Midbrain (tissue), 1 donor: ENCODE measurements around the gene LEO1.

Source experiments
- DNase-seq: peaks from one replicate; lab custom pipeline; 2025; lab: John Stamatoyannopoulos, UW

The LEO1 gene

GRCh38 chr15:51971375-51972133, at the start of gene LEO1:
TSS of gene LEO1 (minus strand) at chr15:51971778. CDS start at chr15:51971745, 33 bp downstream.
- peak; percentile 95 for DNase-seq

GRCh38 chr15:52021128-52021671, 49.6 kb upstream of the LEO1 start:
- DNase-seq, result no peak

- DNase-seq, result peak; percentile 46
Observed at GRCh38 chr15:52020221-52021085, 48.9 kb upstream of the LEO1 start.

GRCh38 chr15:52019394-52020220, 48.0 kb upstream of the LEO1 start:
- DNase-seq, result peak; percentile 89

- peak; percentile 94 for DNase-seq
Observed at GRCh38 chr15:52018693-52019393, 47.3 kb upstream of the LEO1 start, which contains the start of gene MAPK6. TSS of gene MAPK6 (plus strand) at chr15:52019219. CDS start at chr15:52046461, 27,242 bp downstream.

- no peak for DNase-seq
Observed at GRCh38 chr15:52018244-52018643, 46.7 kb upstream of the LEO1 start.

- DNase-seq, result no peak
Observed at GRCh38 chr15:52016316-52016715, 44.7 kb upstream of the LEO1 start.

- DNase-seq, result no peak
Observed at GRCh38 chr15:52014616-52015015, 43.0 kb upstream of the LEO1 start.

- DNase-seq, result no peak
Observed at GRCh38 chr15:52013151-52013791, 41.7 kb upstream of the LEO1 start.

GRCh38 chr15:52012210-52012609, 40.6 kb upstream of the LEO1 start:
- DNase-seq, result no peak

GRCh38 chr15:52011711-52012144, 40.1 kb upstream of the LEO1 start:
- peak; percentile 58 for DNase-seq

- DNase-seq, result no peak
Observed at GRCh38 chr15:52010633-52011595, 39.3 kb upstream of the LEO1 start.

- DNase-seq, result no peak
Observed at GRCh38 chr15:52008698-52009434, 37.3 kb upstream of the LEO1 start.

GRCh38 chr15:52008359-52008697, 36.8 kb upstream of the LEO1 start:
- DNase-seq, result no peak

GRCh38 chr15:52006702-52007340, 35.2 kb upstream of the LEO1 start:
- no peak for DNase-seq

- DNase-seq, result no peak
Observed at GRCh38 chr15:52005748-52006701, 34.4 kb upstream of the LEO1 start.

- no peak for DNase-seq
Observed at GRCh38 chr15:52004806-52005205, 33.2 kb upstream of the LEO1 start.
